GM23338 (cell line): ENCODE data around the gene THRB. TPM values are rescaled to one million over a fixed set of nuclear protein-coding genes. Genes with fewer than 3 reads are reported as not detected.

Experiments used
- ATAC-seq: fragments of 200-7000 bp; cut with Tn5 transposase; 3 replicates; pipeline ENCODE4 v1.9.1; 2020
- DNase-seq: peaks from one replicate; pipeline ENCODE4 v3.0.0-alpha.2; 2015; ENCODE audit warnings: low spot score
- H2AFZ ChIP-seq: fragments of 200-600 bp; sonication (generic); 2 replicates; pipeline ENCODE4 v1.8.0; 2016; ENCODE audit warnings: antibody characterized with exemption, mild to moderate bottlenecking, moderate library complexity
- H3F3A ChIP-seq: fragments of 200-600 bp; sonication (generic); replicated peaks from 2 replicates; pipeline ENCODE4 v1.8.0; 2017; ENCODE audit warnings: antibody characterized with exemption, mixed run types, low read depth
- H3K27ac ChIP-seq: fragments of 200-600 bp; sonication (generic); 2 replicates; pipeline ENCODE4 v1.6.1; 2016; ENCODE audit warnings: low read depth
- H3K27me3 ChIP-seq: fragments of 200-600 bp; sonication (generic); 2 replicates; pipeline ENCODE4 v1.8.0; 2016; ENCODE audit warnings: mild to moderate bottlenecking, mixed run types, moderate library complexity; ENCODE audit not compliant: insufficient read depth
- H3K36me3 ChIP-seq: fragments of 200-600 bp; sonication (generic); 2 replicates; pipeline ENCODE4 v1.8.0; 2016; ENCODE audit warnings: mild to moderate bottlenecking; ENCODE audit not compliant: insufficient read depth
- H3K4me1 ChIP-seq: fragments of 200-600 bp; sonication (generic); 2 replicates; pipeline ENCODE4 v1.8.0; 2016; ENCODE audit warnings: mild to moderate bottlenecking, moderate library complexity; ENCODE audit not compliant: insufficient read depth
- H3K4me2 ChIP-seq: fragments of 200-600 bp; sonication (generic); 2 replicates; pipeline ENCODE4 v1.7.1; 2017; ENCODE audit warnings: mixed run types
- H3K4me3 ChIP-seq: fragments of 200-600 bp; sonication (generic); 2 replicates; pipeline ENCODE4 v1.6.1; 2016; ENCODE audit warnings: mixed run types
- H3K79me2 ChIP-seq: fragments of 200-600 bp; sonication (generic); replicated peaks from 2 replicates; pipeline ENCODE4 v1.8.0; 2017; ENCODE audit warnings: mild to moderate bottlenecking; ENCODE audit not compliant: insufficient read depth
- H3K9me2 ChIP-seq: fragments of 200-600 bp; sonication (generic); 2 replicates; pipeline ENCODE4 v1.8.0; 2017; ENCODE audit not compliant: insufficient read depth
- H4K20me1 ChIP-seq: fragments of 200-600 bp; sonication (generic); replicated peaks from 2 replicates; pipeline ENCODE4 v1.8.0; 2017; ENCODE audit warnings: mild to moderate bottlenecking; ENCODE audit not compliant: insufficient read depth
- H3K27ac Mint-ChIP-seq: 2 replicates; pipeline ENCODE4 v1.8.0; 2020; ENCODE audit warnings: inconsistent platforms, mild to moderate bottlenecking, moderate library complexity, mixed read lengths
- H3K27me3 Mint-ChIP-seq: 3 replicates; pipeline ENCODE4 v1.8.0; 2022; ENCODE audit warnings: low read depth, mild to moderate bottlenecking, moderate library complexity, mixed read lengths, inconsistent platforms; ENCODE audit not compliant: insufficient read depth, poor library complexity
- H3K36me3 Mint-ChIP-seq: 3 replicates; pipeline ENCODE4 v1.8.0; 2021; ENCODE audit warnings: low read depth, mild to moderate bottlenecking, inconsistent platforms, moderate library complexity, mixed read lengths
- H3K4me1 Mint-ChIP-seq: 3 replicates; pipeline ENCODE4 v1.8.0; 2020; ENCODE audit warnings: mild to moderate bottlenecking, inconsistent platforms, mixed read lengths
- H3K4me3 Mint-ChIP-seq: 3 replicates; pipeline ENCODE4 v1.8.0; 2021; ENCODE audit warnings: moderate library complexity, mild to moderate bottlenecking, inconsistent platforms, mixed read lengths
- H3K9me3 Mint-ChIP-seq: 3 replicates; pipeline ENCODE4 v1.8.0; 2020; ENCODE audit warnings: moderate library complexity, mild to moderate bottlenecking, inconsistent platforms, mixed read lengths
- CREB1 ChIP-seq: fragments of 250-450 bp; sonication (Bioruptor Pico); IDR thresholded peaks from 2 replicates; pipeline ENCODE4 v1.5.0; 2020; ENCODE audit warnings: low read depth, mild to moderate bottlenecking, moderate library complexity
- EZH2 ChIP-seq: fragments of 200-600 bp; sonication (generic); IDR thresholded peaks from one replicate; pipeline ENCODE4 v1.8.0; 2017; ENCODE audit warnings: antibody characterized with exemption, mild to moderate bottlenecking, low read depth; ENCODE audit not compliant: unreplicated experiment
- EZH2phosphoT487 ChIP-seq: fragments of 200-600 bp; sonication (generic); IDR thresholded peaks from one replicate; pipeline ENCODE4 v1.8.1; 2018; ENCODE audit warnings: antibody characterized with exemption; ENCODE audit not compliant: unreplicated experiment
- JUNB ChIP-seq: IDR thresholded peaks from one replicate; pipeline ENCODE4 v1.6.1; 2016; ENCODE audit warnings: antibody characterized with exemption; ENCODE audit not compliant: unreplicated experiment
- NANOG ChIP-seq: IDR thresholded peaks from 2 replicates; pipeline ENCODE4 v1.6.1; 2016; ENCODE audit warnings: antibody characterized with exemption, borderline replicate concordance
- POLR2AphosphoS5 ChIP-seq: IDR thresholded peaks from 2 replicates; pipeline ENCODE4 v1.6.1; 2016; ENCODE audit warnings: antibody characterized with exemption, low read depth
- STAT1 ChIP-seq: IDR thresholded peaks from one replicate; pipeline ENCODE4 v1.6.1; 2016; ENCODE audit warnings: antibody characterized with exemption; ENCODE audit not compliant: unreplicated experiment
- ZNF114 ChIP-seq: fragments of 250-450 bp; sonication (Bioruptor Pico); IDR thresholded peaks from 2 replicates; pipeline ENCODE4 v1.5.0; 2020; ENCODE audit warnings: mild to moderate bottlenecking, moderate library complexity
- ZNF331 ChIP-seq: fragments of 250-450 bp; sonication (Bioruptor Pico); IDR thresholded peaks from 2 replicates; pipeline ENCODE4 v1.5.0; 2020; ENCODE audit warnings: low read depth, mild to moderate bottlenecking, moderate library complexity
- polyA plus RNA-seq: library from polyadenylated mRNA; unstranded; fragments of >200 nt; fragmentation: Nextera tagmentation; extraction: Ambion mirVana; gene quantifications from 2 replicates; pipeline ENCODE4 v1.2.1, GENCODE V29; 2016
- total RNA-seq: library from RNA; depleted of rRNA; stranded (reverse); fragments of >200 nt; shearing (Covaris generic); gene quantifications from 2 replicates; pipeline ENCODE4 v1.2.3, GENCODE V29; 2014
- TF ChIP-seq, protein P1 (sequence below), 2 experiments: fragments of 200-600 bp in 1 of 2; sonication (generic) in 1 of 2; conservative IDR thresholded peaks; 2 replicates each; pipeline versions ENCODE4 v1.5.1 to v1.6.1; 2016 to 2017; ENCODE audit warnings: antibody characterized with exemption in 2 of 2, low read depth in 2 of 2, mild to moderate bottlenecking in 2 of 2, moderate library complexity in 1 of 2
- TF ChIP-seq, protein P2 (sequence below): fragments of 250-450 bp; sonication (Bioruptor Pico); IDR thresholded peaks from 2 replicates; pipeline ENCODE4 v1.5.0; 2020; ENCODE audit warnings: mild to moderate bottlenecking, moderate library complexity
- TF ChIP-seq, protein P3 (sequence below): IDR thresholded peaks from one replicate; pipeline ENCODE4 v1.6.1; 2018; ENCODE audit warnings: antibody characterized with exemption; ENCODE audit not compliant: unreplicated experiment
- TF ChIP-seq, protein P4 (sequence below): IDR thresholded peaks from 2 replicates; pipeline ENCODE4 v1.6.1; 2016; ENCODE audit warnings: antibody characterized with exemption

The THRB gene
- total and polyA plus RNA-seq, 2 experiments from 2014 or later, result 1.7 to 3.2 TPM

DNA sequence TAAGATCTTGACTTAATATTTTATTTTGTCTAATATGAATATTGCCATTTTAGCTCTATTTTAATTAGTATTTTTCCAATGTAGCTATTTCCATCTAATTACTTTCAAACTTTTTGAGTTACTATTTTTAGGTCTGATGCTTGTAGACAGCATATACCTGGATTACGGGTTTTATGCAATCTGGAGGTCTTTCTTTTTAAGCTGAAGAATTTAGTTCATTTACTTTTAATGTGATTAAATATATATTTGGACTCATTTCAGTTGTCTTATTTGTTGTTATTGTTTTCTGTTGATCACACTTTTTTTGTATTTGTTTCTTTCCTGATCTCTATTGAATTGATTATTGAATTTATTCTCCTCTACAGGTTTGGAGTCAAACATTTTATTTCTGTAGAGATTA, 30.3 kb downstream of the THRB start:
- Histone ChIP-seq H3K9me2 (0 out of 2 replicates have a peak, but pooled peaks cover 3% of the 10 kb centered on the region), H3K4me2 (no peak overlapping the region), H3K36me3 (no peaks in the 10 kb centered on the region), H3K27me3 (no peaks in the 10 kb centered on the region), H3F3A (no peaks in the 10 kb centered on the region), H4K20me1 (no peaks in the 10 kb centered on the region), H3K4me1 (no peaks in the 10 kb centered on the region), H3K27ac (no peak overlapping the region), H3K4me3 (no peak overlapping the region), H2AFZ (no peak overlapping the region), H3K79me2 (no peaks in the 10 kb centered on the region)
- Mint-ChIP-seq H3K36me3 (no peaks in the 10 kb centered on the region), H3K4me1 (peaks cover 5% of the 10 kb centered on the region; the same call in 2 of the 3 replicates), H3K27ac (no peak overlapping the region), H3K9me3 (no peaks in the 10 kb centered on the region), H3K27me3 (no peaks in the 10 kb centered on the region), H3K4me3 (no peak overlapping the region)
- no peak for ATAC-seq
- DNase-seq, result no peak
- TF ChIP-seq CREB1, result no peak
- TF ChIP-seq, protein P1, sequence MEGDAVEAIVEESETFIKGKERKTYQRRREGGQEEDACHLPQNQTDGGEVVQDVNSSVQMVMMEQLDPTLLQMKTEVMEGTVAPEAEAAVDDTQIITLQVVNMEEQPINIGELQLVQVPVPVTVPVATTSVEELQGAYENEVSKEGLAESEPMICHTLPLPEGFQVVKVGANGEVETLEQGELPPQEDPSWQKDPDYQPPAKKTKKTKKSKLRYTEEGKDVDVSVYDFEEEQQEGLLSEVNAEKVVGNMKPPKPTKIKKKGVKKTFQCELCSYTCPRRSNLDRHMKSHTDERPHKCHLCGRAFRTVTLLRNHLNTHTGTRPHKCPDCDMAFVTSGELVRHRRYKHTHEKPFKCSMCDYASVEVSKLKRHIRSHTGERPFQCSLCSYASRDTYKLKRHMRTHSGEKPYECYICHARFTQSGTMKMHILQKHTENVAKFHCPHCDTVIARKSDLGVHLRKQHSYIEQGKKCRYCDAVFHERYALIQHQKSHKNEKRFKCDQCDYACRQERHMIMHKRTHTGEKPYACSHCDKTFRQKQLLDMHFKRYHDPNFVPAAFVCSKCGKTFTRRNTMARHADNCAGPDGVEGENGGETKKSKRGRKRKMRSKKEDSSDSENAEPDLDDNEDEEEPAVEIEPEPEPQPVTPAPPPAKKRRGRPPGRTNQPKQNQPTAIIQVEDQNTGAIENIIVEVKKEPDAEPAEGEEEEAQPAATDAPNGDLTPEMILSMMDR (conservative IDR thresholded peaks at IDR 0.05; ENCODE audit: low read depth in 2 of 2), result no peak
- TF ChIP-seq NANOG, result no peak
- TF ChIP-seq, protein P2, sequence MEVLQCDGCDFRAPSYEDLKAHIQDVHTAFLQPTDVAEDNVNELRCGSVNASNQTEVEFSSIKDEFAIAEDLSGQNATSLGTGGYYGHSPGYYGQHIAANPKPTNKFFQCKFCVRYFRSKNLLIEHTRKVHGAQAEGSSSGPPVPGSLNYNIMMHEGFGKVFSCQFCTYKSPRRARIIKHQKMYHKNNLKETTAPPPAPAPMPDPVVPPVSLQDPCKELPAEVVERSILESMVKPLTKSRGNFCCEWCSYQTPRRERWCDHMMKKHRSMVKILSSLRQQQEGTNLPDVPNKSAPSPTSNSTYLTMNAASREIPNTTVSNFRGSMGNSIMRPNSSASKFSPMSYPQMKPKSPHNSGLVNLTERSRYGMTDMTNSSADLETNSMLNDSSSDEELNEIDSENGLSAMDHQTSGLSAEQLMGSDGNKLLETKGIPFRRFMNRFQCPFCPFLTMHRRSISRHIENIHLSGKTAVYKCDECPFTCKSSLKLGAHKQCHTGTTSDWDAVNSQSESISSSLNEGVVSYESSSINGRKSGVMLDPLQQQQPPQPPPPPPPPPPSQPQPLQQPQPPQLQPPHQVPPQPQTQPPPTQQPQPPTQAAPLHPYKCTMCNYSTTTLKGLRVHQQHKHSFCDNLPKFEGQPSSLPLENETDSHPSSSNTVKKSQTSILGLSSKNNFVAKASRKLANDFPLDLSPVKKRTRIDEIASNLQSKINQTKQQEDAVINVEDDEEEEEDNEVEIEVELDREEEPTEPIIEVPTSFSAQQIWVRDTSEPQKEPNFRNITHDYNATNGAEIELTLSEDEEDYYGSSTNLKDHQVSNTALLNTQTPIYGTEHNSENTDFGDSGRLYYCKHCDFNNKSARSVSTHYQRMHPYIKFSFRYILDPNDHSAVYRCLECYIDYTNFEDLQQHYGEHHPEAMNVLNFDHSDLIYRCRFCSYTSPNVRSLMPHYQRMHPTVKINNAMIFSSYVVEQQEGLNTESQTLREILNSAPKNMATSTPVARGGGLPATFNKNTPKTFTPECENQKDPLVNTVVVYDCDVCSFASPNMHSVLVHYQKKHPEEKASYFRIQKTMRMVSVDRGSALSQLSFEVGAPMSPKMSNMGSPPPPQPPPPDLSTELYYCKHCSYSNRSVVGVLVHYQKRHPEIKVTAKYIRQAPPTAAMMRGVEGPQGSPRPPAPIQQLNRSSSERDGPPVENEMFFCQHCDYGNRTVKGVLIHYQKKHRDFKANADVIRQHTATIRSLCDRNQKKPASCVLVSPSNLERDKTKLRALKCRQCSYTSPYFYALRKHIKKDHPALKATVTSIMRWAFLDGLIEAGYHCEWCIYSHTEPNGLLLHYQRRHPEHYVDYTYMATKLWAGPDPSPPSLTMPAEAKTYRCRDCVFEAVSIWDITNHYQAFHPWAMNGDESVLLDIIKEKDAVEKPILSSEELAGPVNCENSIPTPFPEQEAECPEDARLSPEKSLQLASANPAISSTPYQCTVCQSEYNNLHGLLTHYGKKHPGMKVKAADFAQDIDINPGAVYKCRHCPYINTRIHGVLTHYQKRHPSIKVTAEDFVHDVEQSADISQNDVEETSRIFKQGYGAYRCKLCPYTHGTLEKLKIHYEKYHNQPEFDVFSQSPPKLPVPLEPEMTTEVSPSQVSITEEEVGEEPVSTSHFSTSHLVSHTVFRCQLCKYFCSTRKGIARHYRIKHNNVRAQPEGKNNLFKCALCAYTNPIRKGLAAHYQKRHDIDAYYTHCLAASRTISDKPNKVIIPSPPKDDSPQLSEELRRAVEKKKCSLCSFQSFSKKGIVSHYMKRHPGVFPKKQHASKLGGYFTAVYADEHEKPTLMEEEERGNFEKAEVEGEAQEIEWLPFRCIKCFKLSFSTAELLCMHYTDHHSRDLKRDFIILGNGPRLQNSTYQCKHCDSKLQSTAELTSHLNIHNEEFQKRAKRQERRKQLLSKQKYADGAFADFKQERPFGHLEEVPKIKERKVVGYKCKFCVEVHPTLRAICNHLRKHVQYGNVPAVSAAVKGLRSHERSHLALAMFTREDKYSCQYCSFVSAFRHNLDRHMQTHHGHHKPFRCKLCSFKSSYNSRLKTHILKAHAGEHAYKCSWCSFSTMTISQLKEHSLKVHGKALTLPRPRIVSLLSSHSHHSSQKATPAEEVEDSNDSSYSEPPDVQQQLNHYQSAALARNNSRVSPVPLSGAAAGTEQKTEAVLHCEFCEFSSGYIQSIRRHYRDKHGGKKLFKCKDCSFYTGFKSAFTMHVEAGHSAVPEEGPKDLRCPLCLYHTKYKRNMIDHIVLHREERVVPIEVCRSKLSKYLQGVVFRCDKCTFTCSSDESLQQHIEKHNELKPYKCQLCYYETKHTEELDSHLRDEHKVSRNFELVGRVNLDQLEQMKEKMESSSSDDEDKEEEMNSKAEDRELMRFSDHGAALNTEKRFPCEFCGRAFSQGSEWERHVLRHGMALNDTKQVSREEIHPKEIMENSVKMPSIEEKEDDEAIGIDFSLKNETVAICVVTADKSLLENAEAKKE, result no peak
- TF ChIP-seq, protein P3, sequence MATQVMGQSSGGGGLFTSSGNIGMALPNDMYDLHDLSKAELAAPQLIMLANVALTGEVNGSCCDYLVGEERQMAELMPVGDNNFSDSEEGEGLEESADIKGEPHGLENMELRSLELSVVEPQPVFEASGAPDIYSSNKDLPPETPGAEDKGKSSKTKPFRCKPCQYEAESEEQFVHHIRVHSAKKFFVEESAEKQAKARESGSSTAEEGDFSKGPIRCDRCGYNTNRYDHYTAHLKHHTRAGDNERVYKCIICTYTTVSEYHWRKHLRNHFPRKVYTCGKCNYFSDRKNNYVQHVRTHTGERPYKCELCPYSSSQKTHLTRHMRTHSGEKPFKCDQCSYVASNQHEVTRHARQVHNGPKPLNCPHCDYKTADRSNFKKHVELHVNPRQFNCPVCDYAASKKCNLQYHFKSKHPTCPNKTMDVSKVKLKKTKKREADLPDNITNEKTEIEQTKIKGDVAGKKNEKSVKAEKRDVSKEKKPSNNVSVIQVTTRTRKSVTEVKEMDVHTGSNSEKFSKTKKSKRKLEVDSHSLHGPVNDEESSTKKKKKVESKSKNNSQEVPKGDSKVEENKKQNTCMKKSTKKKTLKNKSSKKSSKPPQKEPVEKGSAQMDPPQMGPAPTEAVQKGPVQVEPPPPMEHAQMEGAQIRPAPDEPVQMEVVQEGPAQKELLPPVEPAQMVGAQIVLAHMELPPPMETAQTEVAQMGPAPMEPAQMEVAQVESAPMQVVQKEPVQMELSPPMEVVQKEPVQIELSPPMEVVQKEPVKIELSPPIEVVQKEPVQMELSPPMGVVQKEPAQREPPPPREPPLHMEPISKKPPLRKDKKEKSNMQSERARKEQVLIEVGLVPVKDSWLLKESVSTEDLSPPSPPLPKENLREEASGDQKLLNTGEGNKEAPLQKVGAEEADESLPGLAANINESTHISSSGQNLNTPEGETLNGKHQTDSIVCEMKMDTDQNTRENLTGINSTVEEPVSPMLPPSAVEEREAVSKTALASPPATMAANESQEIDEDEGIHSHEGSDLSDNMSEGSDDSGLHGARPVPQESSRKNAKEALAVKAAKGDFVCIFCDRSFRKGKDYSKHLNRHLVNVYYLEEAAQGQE, result no peak
- TF ChIP-seq JUNB, result no peak
- no peak for TF ChIP-seq ZNF114 (CRISPR knock-in tag)
- TF ChIP-seq ZNF331, result no peak
- TF ChIP-seq STAT1, result no peak
- TF ChIP-seq EZH2, result no peak
- TF ChIP-seq POLR2AphosphoS5, result no peak
- no peak for TF ChIP-seq EZH2phosphoT487
- TF ChIP-seq, protein P4, sequence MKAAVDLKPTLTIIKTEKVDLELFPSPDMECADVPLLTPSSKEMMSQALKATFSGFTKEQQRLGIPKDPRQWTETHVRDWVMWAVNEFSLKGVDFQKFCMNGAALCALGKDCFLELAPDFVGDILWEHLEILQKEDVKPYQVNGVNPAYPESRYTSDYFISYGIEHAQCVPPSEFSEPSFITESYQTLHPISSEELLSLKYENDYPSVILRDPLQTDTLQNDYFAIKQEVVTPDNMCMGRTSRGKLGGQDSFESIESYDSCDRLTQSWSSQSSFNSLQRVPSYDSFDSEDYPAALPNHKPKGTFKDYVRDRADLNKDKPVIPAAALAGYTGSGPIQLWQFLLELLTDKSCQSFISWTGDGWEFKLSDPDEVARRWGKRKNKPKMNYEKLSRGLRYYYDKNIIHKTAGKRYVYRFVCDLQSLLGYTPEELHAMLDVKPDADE, result no peak
